HG03103 (cell line): ENCODE data around the gene HIPK4.
"Not testable (repeated sequence)": the region's sequence is repeated elsewhere in the genome, so short reads cannot be mapped to it uniquely, and the experiment has no call there.

Experiments used
- ATAC-seq: cut with Tn5 transposase; IDR thresholded peaks from one replicate; pipeline ENCODE4 v1.9.1; 2021; ENCODE audit warnings: low read depth; ENCODE audit not compliant: unreplicated experiment

HIPK4 gene

GRCh38 chr19:40394816-40395210 lies 4.8 kb upstream of the HIPK4 start:
- no peak for ATAC-seq

- ATAC-seq, result no peak
Observed at GRCh38 chr19:40393894-40394815, 4.2 kb upstream of the HIPK4 start.

- no peak for ATAC-seq
Observed at GRCh38 chr19:40392894-40393517, 3.0 kb upstream of the HIPK4 start.

GRCh38 chr19:40392123-40392522 lies 2.1 kb upstream of the HIPK4 start:
- no peak for ATAC-seq

- no peak for ATAC-seq
Observed at GRCh38 chr19:40389404-40390083, 437 bp downstream of the HIPK4 start.

GRCh38 chr19:40388481-40388880 lies 1.5 kb downstream of the HIPK4 start:
- ATAC-seq, result no peak

- ATAC-seq, result no peak
Observed at GRCh38 chr19:40387155-40387554, 2.8 kb downstream of the HIPK4 start.

- no peak for ATAC-seq
Observed at GRCh38 chr19:40383668-40384248, 6.2 kb downstream of the HIPK4 start.

GRCh38 chr19:40381321-40381720 lies 8.7 kb downstream of the HIPK4 start:
- no peak for ATAC-seq

- no peak for ATAC-seq
Observed at GRCh38 chr19:40380199-40381037, 9.6 kb downstream of the HIPK4 start.

GRCh38 chr19:40379446-40380198 lies 10.4 kb downstream of the HIPK4 start:
- no peak for ATAC-seq

- ATAC-seq, result no peak
Observed at GRCh38 chr19:40378509-40378908, 11.5 kb downstream of the HIPK4 start.

- no peak for ATAC-seq
Observed at GRCh38 chr19:40377876-40378385, 12.1 kb downstream of the HIPK4 start.

- no peak for ATAC-seq
Observed at GRCh38 chr19:40376286-40376862, 13.6 kb downstream of the HIPK4 start.

- no peak for ATAC-seq
Observed at GRCh38 chr19:40374084-40374483, 15.9 kb downstream of the HIPK4 start.

GRCh38 chr19:40371802-40372122 lies 18.2 kb downstream of the HIPK4 start:
- no peak for ATAC-seq

GRCh38 chr19:40370997-40371801 lies 18.8 kb downstream of the HIPK4 start:
- no peak for ATAC-seq

- not testable (repeated sequence) for ATAC-seq
Observed at GRCh38 chr19:40370253-40370652, 19.7 kb downstream of the HIPK4 start.
